NB4 (cell line): ENCODE data around the gene DNMT3A.

Experiments
- DNase-seq: peaks from one replicate; pipeline ENCODE4 v3.0.0; 2010; ENCODE audit warnings: low read depth
- H3K4me3 ChIP-seq: one replicate; pipeline ENCODE4 v1.5.1; 2011; ENCODE audit warnings: mild to moderate bottlenecking, low read depth, low read length, moderate library complexity
- CTCF ChIP-seq: IDR thresholded peaks from one replicate; pipeline ENCODE4 v1.5.1; 2012; ENCODE audit warnings: low read depth, low read length
- MAX ChIP-seq: IDR thresholded peaks from 2 replicates; pipeline ENCODE4 v1.6.1; 2011; ENCODE audit warnings: low read depth, low read length
- MYC ChIP-seq: IDR thresholded peaks from 2 replicates; pipeline ENCODE4 v1.6.1; 2011; ENCODE audit warnings: low read depth, low read length
- POLR2A ChIP-seq: IDR thresholded peaks from 2 replicates; pipeline ENCODE4 v1.6.1; 2011; ENCODE audit warnings: mild to moderate bottlenecking; ENCODE audit not compliant: insufficient read length; ENCODE audit errors: extremely low read depth

The DNMT3A gene

GRCh38 chr2:25228848-25229278 lies 112.9 kb downstream of the DNMT3A start:
- H3K4me3 ChIP-seq = no peak overlapping the region
- DNase-seq = peak; percentile 71
- no peak for TF ChIP-seq POLR2A
- no peak for TF ChIP-seq MAX
- peak; percentile 80 for TF ChIP-seq CTCF
- no peak for TF ChIP-seq MYC

GRCh38 chr2:25227576-25227975 lies 114.1 kb downstream of the DNMT3A start:
- TF ChIP-seq CTCF (no peak), POLR2A (no peak), MYC (no peak), MAX (no peak)
- no peak for DNase-seq
- H3K4me3 ChIP-seq = no peak overlapping the region

- TF ChIP-seq MAX (no peak), CTCF (no peak), POLR2A (no peak), MYC (no peak)
- no peak overlapping the region for H3K4me3 ChIP-seq
- no peak for DNase-seq
These were observed 114.9 kb downstream of the DNMT3A start for GRCh38 chr2:25226827-25227226.

- DNase-seq = no peak
- no peak for TF ChIP-seq POLR2A
- no peak for TF ChIP-seq CTCF
- no peak for TF ChIP-seq MYC
- TF ChIP-seq MAX = no peak
- no peak overlapping the region for H3K4me3 ChIP-seq
These were observed 119.1 kb downstream of the DNMT3A start for GRCh38 chr2:25222477-25223121.

GRCh38 chr2:25221579-25221978 lies 120.1 kb downstream of the DNMT3A start:
- no peak for DNase-seq
- H3K4me3 ChIP-seq = no peak overlapping the region
- TF ChIP-seq POLR2A (no peak), MAX (no peak), CTCF (no peak), MYC (no peak)

- H3K4me3 ChIP-seq = no peak overlapping the region
- no peak for DNase-seq
- TF ChIP-seq POLR2A = no peak
- no peak for TF ChIP-seq CTCF
- no peak for TF ChIP-seq MAX
- no peak for TF ChIP-seq MYC
These were observed 121.4 kb downstream of the DNMT3A start for GRCh38 chr2:25220313-25220712.
